ENCODE results near the gene PPP4R3B. TPM values are rescaled to one million over a fixed set of nuclear protein-coding genes. Genes with fewer than 3 reads are reported as not detected.

PPP4R3B gene
- total RNA-seq, 1 experiment from 2014 or later: 97.2 TPM

- ChIA-PET CTCF (interaction anchor here (0.5 to 1.3 kb wide), 2 partner anchors 26 to 307 kb away, joined by 3 read pairs; no protein-coding TSS in a partner anchor), POLR2A (interaction anchor here (0.8 to 2.6 kb wide), 5 partner anchors 18 to 73 kb away, joined by 3 to 14 read pairs (median 5); partner anchors contain the start of genes CFAP36 and PPP4R3B)
- Mint-ChIP-seq H3K4me1 (ENCODE audit: insufficient read depth, unreplicated experiment) (peaks cover 5% of the 10 kb centered on the region), H3K4me3 (ENCODE audit: unreplicated experiment) (no peak overlapping the region), H3K27me3 (ENCODE audit: insufficient read depth, unreplicated experiment) (no peaks in the 10 kb centered on the region), H3K9me3 (ENCODE audit: unreplicated experiment) (no peaks in the 10 kb centered on the region), H3K27ac (ENCODE audit: low read depth, unreplicated experiment) (peak overlapping the region; percentile 54), H3K36me3 (ENCODE audit: insufficient read depth, unreplicated experiment) (peaks cover 46% of the 10 kb centered on the region)
- no TSS peak for BruUV-seq (replicated peaks)
- TF ChIP-seq CTCF (IDR thresholded peaks at IDR 0.05; ENCODE audit: unreplicated experiment): no peak
- DNase-seq (ENCODE audit: unreplicated experiment): no peak
- intact Hi-C loops (cut with micrococcal nuclease): no loop called here
Observed at GRCh38 chr2:55592130-55592529, 25.3 kb downstream of the PPP4R3B start.

- Mint-ChIP-seq H3K27ac (ENCODE audit: low read depth, unreplicated experiment) (peak overlapping the region; percentile 12), H3K27me3 (ENCODE audit: insufficient read depth, unreplicated experiment) (no peaks in the 10 kb centered on the region), H3K4me1 (ENCODE audit: insufficient read depth, unreplicated experiment) (peaks cover 5% of the 10 kb centered on the region), H3K9me3 (ENCODE audit: unreplicated experiment) (no peaks in the 10 kb centered on the region), H3K36me3 (ENCODE audit: insufficient read depth, unreplicated experiment) (peaks cover 45% of the 10 kb centered on the region), H3K4me3 (ENCODE audit: unreplicated experiment) (no peak overlapping the region)
- peak; percentile 78 for DNase-seq (ENCODE audit: unreplicated experiment)
- CTCF ChIA-PET: no interaction called here
- no TSS peak for BruUV-seq (replicated peaks)
- intact Hi-C loops (cut with micrococcal nuclease): no loop called here
- POLR2A ChIA-PET: interaction anchor here (1.1 to 2.6 kb wide), 3 partner anchors 27 to 72 kb away, joined by 4 to 14 read pairs (median 4); partner anchors contain the start of genes CFAP36 and PPP4R3B
- TF ChIP-seq CTCF (IDR thresholded peaks at IDR 0.05; ENCODE audit: unreplicated experiment): no peak
Observed at GRCh38 chr2:55590810-55591440, 26.5 kb downstream of the PPP4R3B start.

- BruUV-seq (replicated peaks): no TSS peak
- Mint-ChIP-seq H3K4me3 (ENCODE audit: unreplicated experiment) (peak overlapping the region; percentile 3), H3K4me1 (ENCODE audit: insufficient read depth, unreplicated experiment) (peaks cover 12% of the 10 kb centered on the region), H3K27ac (ENCODE audit: low read depth, unreplicated experiment) (peak overlapping the region; percentile 78), H3K36me3 (ENCODE audit: insufficient read depth, unreplicated experiment) (peaks cover 71% of the 10 kb centered on the region), H3K9me3 (ENCODE audit: unreplicated experiment) (no peaks in the 10 kb centered on the region), H3K27me3 (ENCODE audit: insufficient read depth, unreplicated experiment) (no peaks in the 10 kb centered on the region)
- no peak for TF ChIP-seq CTCF (IDR thresholded peaks at IDR 0.05; ENCODE audit: unreplicated experiment)
- POLR2A ChIA-PET: interaction anchor here (0.9 to 1.5 kb wide), 4 partner anchors 17 to 33 kb away, joined by 3 to 9 read pairs (median 5); no protein-coding TSS in a partner anchor
- peak; percentile 64 for DNase-seq (ENCODE audit: unreplicated experiment)
- CTCF ChIA-PET: interaction anchor here (0.5 to 0.7 kb wide), 3 partner anchors 65 to 378 kb away, joined by 4 to 7 read pairs (median 4); no protein-coding TSS in a partner anchor
- intact Hi-C loops (cut with micrococcal nuclease): no loop called here
Observed at GRCh38 chr2:55585451-55586080, 31.9 kb downstream of the PPP4R3B start.

GRCh38 chr2:55581874-55582547 lies 35.4 kb downstream of the PPP4R3B start:
- Mint-ChIP-seq H3K36me3 (ENCODE audit: insufficient read depth, unreplicated experiment) (peaks cover 82% of the 10 kb centered on the region), H3K4me3 (ENCODE audit: unreplicated experiment) (no peak overlapping the region), H3K9me3 (ENCODE audit: unreplicated experiment) (no peaks in the 10 kb centered on the region), H3K27me3 (ENCODE audit: insufficient read depth, unreplicated experiment) (no peaks in the 10 kb centered on the region), H3K4me1 (ENCODE audit: insufficient read depth, unreplicated experiment) (peaks cover 11% of the 10 kb centered on the region), H3K27ac (ENCODE audit: low read depth, unreplicated experiment) (no peak overlapping the region)
- no TSS peak for BruUV-seq (replicated peaks)
- ChIA-PET CTCF (interaction anchor here (0.8 kb wide), 2 partner anchors 21 to 332 kb away, joined by 3 read pairs; no protein-coding TSS in a partner anchor), POLR2A (interaction anchor here (1.2 kb wide), 1 partner anchor 14 kb away, joined by 6 read pairs; no protein-coding TSS in a partner anchor)
- no peak for TF ChIP-seq CTCF (IDR thresholded peaks at IDR 0.05; ENCODE audit: unreplicated experiment)
- DNase-seq (ENCODE audit: unreplicated experiment): peak; percentile 66
- intact Hi-C loops (cut with micrococcal nuclease): no loop called here

Data from MCF 10A (cell line).